HepG2 (cell line): ENCODE results near the gene GDAP2. TPM values are rescaled to one million over a fixed set of nuclear protein-coding genes. Genes with fewer than 3 reads are reported as not detected.

ENCODE experiments used
- ADNP ChIP-seq: sonication (generic); formaldehyde crosslinking; IDR thresholded peaks from 2 replicates; pipeline ENCODE4 v1.4.0; 2020; ENCODE audit warnings: missing genetic modification reagents
- FOSL1 ChIP-seq: sonication (generic); formaldehyde crosslinking; IDR thresholded peaks from 2 replicates; pipeline ENCODE4 v1.9.0; 2021; ENCODE audit warnings: missing genetic modification reagents, borderline replicate concordance
- FOXO1 ChIP-seq: sonication (generic); formaldehyde crosslinking; IDR thresholded peaks from 2 replicates; pipeline ENCODE4 v1.4.0; 2020; ENCODE audit warnings: missing genetic modification reagents
- HMG20B ChIP-seq: conservative IDR thresholded peaks from 2 replicates; pipeline ENCODE4 v1.6.1; 2016; ENCODE audit warnings: missing genetic modification reagents, missing compliant biosample characterization
- PHF21A ChIP-seq: sonication (generic); formaldehyde crosslinking; IDR thresholded peaks from 2 replicates; pipeline ENCODE4 v1.5.0; 2020; ENCODE audit warnings: mild to moderate bottlenecking, missing genetic modification reagents
- POGZ ChIP-seq: sonication (generic); formaldehyde crosslinking; IDR thresholded peaks from 2 replicates; pipeline ENCODE4 v1.4.0; 2020; ENCODE audit warnings: mild to moderate bottlenecking, missing genetic modification reagents
- POLR2G ChIP-seq: fragments of 200-400 bp; formaldehyde crosslinking; IDR thresholded peaks from 2 replicates; pipeline ENCODE4 v1.6.1; 2018; ENCODE audit warnings: mild to moderate bottlenecking, low read depth, low read length, moderate library complexity
- SIN3A ChIP-seq: IDR thresholded peaks from 2 replicates; pipeline ENCODE4 v1.6.1; 2011; ENCODE audit warnings: low read depth, mild to moderate bottlenecking, control low read depth, low read length, borderline replicate concordance
- SOX5 ChIP-seq: IDR thresholded peaks from 2 replicates; pipeline ENCODE4 v1.6.1; 2016; ENCODE audit warnings: borderline replicate concordance
- SP5 ChIP-seq: IDR thresholded peaks from 2 replicates; pipeline ENCODE4 v1.6.1; 2016; ENCODE audit warnings: low read depth, borderline replicate concordance
- THAP11 ChIP-seq: IDR thresholded peaks from 2 replicates; pipeline ENCODE4 v1.6.1; 2016; ENCODE audit warnings: missing biosample characterization, missing genetic modification reagents
- ZMAT3 ChIP-seq: sonication (generic); formaldehyde crosslinking; conservative IDR thresholded peaks from 2 replicates; pipeline ENCODE4 v1.7.0; 2021; ENCODE audit warnings: missing genetic modification reagents
- ZNF10 ChIP-seq: sonication (generic); formaldehyde crosslinking; IDR thresholded peaks from 2 replicates; pipeline ENCODE4 v1.4.0; 2020; ENCODE audit warnings: mild to moderate bottlenecking, low read depth, missing genetic modification reagents, borderline replicate concordance
- ZNF331 ChIP-seq: sonication (generic); formaldehyde crosslinking; IDR thresholded peaks from 2 replicates; pipeline ENCODE4 v1.4.0; 2020; ENCODE audit warnings: missing genetic modification reagents
- polyA plus RNA-seq, 8 experiments: library from polyadenylated mRNA; depleted of rRNA in 3 of 8; stranded (reverse) in 7 of 8; unstranded in 1 of 8; fragments of >200 nt; fragmentation: Illumina TruSeq in 4 of 8; extraction: Trizol in 4 of 8; gene quantifications; 2 replicates each; pipeline versions ENCODE4 v1.2.1 to v1.2.3, GENCODE V29; 2011 to 2016; ENCODE audit warnings: low read depth in 4 of 8, missing spikeins in 1 of 8, mixed read lengths in 1 of 8; ENCODE audit not compliant: insufficient read depth in 1 of 8
- total RNA-seq, 5 experiments: library from RNA; depleted of rRNA; stranded (reverse); fragments of >200 nt; fragmentation: Illumina TruSeq; extraction: Trizol; gene quantifications; 2 replicates each; pipeline ENCODE4 v1.2.3, GENCODE V29; 2016; ENCODE audit warnings: low read depth in 1 of 5
- TF ChIP-seq, protein P1 (sequence below): sonication (generic); formaldehyde crosslinking; IDR thresholded peaks from 2 replicates; pipeline ENCODE4 v1.4.0; 2020; ENCODE audit warnings: missing genetic modification reagents
- TF ChIP-seq, protein P2 (sequence below): sonication (generic); formaldehyde crosslinking; IDR thresholded peaks from 2 replicates; pipeline ENCODE4 v1.4.0; 2020; ENCODE audit warnings: missing genetic modification reagents, borderline replicate concordance
- TF ChIP-seq, protein P3 (sequence below): IDR thresholded peaks from 2 replicates; pipeline ENCODE4 v1.6.1; 2012; ENCODE audit warnings: low read length, improper control_type of control experiment
- TF ChIP-seq, protein P4 (sequence below): sonication (generic); formaldehyde crosslinking; IDR thresholded peaks from 2 replicates; pipeline ENCODE4 v1.8.1; 2023; ENCODE audit warnings: mild to moderate bottlenecking, inconsistent platforms, moderate library complexity, missing genetic modification reagents, borderline replicate concordance

The GDAP2 gene
- total and polyA plus RNA-seq, 2 of the 13 experiments (the other 11 are each of a cell fraction or from before 2014, with no cell fraction given): 11.4 to 23.2 TPM

DNA sequence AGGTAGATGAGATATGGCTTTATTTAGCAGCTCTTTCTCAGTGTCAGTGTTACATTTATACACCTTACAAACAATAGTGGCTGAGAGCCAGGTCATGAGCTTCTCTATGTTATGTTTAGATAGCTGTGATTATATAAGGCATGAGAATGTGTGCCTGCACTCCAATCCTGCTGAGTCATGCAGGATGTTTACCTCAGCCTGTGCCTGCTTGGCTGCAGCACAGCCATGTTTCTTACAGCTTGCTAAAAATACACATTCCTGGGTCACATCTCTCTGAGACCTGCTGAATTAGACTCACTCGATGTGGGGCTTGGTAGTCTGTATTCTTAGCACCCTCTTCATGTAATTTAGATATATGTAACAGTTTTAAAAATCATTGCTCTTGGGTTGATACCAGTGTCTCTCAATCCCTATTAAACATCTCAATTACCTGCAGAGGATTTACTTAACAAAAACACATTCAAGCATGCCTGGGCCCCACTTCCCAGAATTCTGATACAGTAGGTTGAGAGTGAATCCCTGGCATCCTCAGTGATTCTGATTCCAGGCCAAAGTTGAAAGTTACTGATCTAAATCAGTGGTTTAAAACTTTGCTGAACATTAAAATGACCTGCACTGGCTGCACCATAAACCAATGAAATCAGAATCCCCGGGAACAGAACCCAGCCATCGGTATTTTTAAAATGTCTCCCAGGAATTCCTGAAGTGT lies 107.5 kb downstream of the GDAP2 start (continued):
- TF ChIP-seq SOX5 (peak; percentile 96), PHF21A (CRISPR knock-in tag) (peak; percentile 35; the same call in 1 of the 2 replicates), SIN3A (no peak), FOSL1 (CRISPR knock-in tag) (peak; percentile 73; the same call in 1 of the 2 replicates), POLR2G (no peak), HMG20B (CRISPR knock-in tag) (0 out of 2 replicates have a peak, but pooled peaks have one; percentile 62), SP5 (no peak), POGZ (CRISPR knock-in tag) (peak; percentile 53; the same call in 1 of the 2 replicates), THAP11 (CRISPR knock-in tag) (peak; percentile 40), ZMAT3 (CRISPR knock-in tag) (no peak), ZNF331 (CRISPR knock-in tag) (peak; percentile 23; the same call in 1 of the 2 replicates), FOXO1 (CRISPR knock-in tag) (peak; percentile 91), ADNP (CRISPR knock-in tag) (peak; percentile 45; the same call in 1 of the 2 replicates), ZNF10 (CRISPR knock-in tag) (no peak)
- TF ChIP-seq, protein P1, sequence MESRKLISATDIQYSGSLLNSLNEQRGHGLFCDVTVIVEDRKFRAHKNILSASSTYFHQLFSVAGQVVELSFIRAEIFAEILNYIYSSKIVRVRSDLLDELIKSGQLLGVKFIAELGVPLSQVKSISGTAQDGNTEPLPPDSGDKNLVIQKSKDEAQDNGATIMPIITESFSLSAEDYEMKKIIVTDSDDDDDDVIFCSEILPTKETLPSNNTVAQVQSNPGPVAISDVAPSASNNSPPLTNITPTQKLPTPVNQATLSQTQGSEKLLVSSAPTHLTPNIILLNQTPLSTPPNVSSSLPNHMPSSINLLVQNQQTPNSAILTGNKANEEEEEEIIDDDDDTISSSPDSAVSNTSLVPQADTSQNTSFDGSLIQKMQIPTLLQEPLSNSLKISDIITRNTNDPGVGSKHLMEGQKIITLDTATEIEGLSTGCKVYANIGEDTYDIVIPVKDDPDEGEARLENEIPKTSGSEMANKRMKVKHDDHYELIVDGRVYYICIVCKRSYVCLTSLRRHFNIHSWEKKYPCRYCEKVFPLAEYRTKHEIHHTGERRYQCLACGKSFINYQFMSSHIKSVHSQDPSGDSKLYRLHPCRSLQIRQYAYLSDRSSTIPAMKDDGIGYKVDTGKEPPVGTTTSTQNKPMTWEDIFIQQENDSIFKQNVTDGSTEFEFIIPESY (CRISPR knock-in tag): no peak
- TF ChIP-seq, protein P2, sequence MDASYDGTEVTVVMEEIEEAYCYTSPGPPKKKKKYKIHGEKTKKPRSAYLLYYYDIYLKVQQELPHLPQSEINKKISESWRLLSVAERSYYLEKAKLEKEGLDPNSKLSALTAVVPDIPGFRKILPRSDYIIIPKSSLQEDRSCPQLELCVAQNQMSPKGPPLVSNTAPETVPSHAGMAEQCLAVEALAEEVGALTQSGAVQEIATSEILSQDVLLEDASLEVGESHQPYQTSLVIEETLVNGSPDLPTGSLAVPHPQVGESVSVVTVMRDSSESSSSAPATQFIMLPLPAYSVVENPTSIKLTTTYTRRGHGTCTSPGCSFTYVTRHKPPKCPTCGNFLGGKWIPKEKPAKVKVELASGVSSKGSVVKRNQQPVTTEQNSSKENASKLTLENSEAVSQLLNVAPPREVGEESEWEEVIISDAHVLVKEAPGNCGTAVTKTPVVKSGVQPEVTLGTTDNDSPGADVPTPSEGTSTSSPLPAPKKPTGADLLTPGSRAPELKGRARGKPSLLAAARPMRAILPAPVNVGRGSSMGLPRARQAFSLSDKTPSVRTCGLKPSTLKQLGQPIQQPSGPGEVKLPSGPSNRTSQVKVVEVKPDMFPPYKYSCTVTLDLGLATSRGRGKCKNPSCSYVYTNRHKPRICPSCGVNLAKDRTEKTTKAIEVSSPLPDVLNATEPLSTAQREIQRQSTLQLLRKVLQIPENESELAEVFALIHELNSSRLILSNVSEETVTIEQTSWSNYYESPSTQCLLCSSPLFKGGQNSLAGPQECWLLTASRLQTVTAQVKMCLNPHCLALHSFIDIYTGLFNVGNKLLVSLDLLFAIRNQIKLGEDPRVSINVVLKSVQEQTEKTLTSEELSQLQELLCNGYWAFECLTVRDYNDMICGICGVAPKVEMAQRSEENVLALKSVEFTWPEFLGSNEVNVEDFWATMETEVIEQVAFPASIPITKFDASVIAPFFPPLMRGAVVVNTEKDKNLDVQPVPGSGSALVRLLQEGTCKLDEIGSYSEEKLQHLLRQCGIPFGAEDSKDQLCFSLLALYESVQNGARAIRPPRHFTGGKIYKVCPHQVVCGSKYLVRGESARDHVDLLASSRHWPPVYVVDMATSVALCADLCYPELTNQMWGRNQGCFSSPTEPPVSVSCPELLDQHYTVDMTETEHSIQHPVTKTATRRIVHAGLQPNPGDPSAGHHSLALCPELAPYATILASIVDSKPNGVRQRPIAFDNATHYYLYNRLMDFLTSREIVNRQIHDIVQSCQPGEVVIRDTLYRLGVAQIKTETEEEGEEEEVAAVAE (CRISPR knock-in tag): peak; percentile 56; the same call in 1 of the 2 replicates
- TF ChIP-seq, protein P3, sequence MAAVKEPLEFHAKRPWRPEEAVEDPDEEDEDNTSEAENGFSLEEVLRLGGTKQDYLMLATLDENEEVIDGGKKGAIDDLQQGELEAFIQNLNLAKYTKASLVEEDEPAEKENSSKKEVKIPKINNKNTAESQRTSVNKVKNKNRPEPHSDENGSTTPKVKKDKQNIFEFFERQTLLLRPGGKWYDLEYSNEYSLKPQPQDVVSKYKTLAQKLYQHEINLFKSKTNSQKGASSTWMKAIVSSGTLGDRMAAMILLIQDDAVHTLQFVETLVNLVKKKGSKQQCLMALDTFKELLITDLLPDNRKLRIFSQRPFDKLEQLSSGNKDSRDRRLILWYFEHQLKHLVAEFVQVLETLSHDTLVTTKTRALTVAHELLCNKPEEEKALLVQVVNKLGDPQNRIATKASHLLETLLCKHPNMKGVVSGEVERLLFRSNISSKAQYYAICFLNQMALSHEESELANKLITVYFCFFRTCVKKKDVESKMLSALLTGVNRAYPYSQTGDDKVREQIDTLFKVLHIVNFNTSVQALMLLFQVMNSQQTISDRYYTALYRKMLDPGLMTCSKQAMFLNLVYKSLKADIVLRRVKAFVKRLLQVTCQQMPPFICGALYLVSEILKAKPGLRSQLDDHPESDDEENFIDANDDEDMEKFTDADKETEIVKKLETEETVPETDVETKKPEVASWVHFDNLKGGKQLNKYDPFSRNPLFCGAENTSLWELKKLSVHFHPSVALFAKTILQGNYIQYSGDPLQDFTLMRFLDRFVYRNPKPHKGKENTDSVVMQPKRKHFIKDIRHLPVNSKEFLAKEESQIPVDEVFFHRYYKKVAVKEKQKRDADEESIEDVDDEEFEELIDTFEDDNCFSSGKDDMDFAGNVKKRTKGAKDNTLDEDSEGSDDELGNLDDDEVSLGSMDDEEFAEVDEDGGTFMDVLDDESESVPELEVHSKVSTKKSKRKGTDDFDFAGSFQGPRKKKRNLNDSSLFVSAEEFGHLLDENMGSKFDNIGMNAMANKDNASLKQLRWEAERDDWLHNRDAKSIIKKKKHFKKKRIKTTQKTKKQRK: peak; percentile 46; the same call in 1 of the 2 replicates
- TF ChIP-seq, protein P4, sequence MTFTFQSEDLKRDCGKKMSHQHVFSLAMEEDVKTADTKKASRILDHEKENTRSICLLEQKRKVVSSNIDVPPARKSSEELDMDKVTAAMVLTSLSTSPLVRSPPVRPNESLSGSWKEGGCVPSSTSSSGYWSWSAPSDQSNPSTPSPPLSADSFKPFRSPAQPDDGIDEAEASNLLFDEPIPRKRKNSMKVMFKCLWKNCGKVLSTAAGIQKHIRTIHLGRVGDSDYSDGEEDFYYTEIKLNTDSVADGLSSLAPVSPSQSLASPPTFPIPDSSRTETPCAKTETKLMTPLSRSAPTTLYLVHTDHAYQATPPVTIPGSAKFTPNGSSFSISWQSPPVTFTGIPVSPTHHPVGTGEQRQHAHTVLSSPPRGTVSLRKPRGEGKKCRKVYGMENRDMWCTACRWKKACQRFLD (CRISPR knock-in tag): no peak
